MM.1S (cell line): Measurements from ENCODE around the gene MMS19.

Source experiments
- CTCF ChIP-seq: fragments of 300-600 bp; sonication (generic); IDR thresholded peaks from 2 replicates; pipeline ENCODE4 v1.5.1; 2016; ENCODE audit warnings: antibody characterized with exemption, low read length, mixed read lengths
- EZH2 ChIP-seq: fragments of 300-600 bp; sonication (generic); optimal IDR thresholded peaks from 2 replicates; pipeline ENCODE3; 2017; ENCODE audit warnings: low read depth, mild to moderate bottlenecking, antibody characterized with exemption, low read length, mixed read lengths

- TF ChIP-seq CTCF, result no peak
- no peak for TF ChIP-seq EZH2
Observed at GRCh38 chr10:97506199-97506991, 8.2 kb upstream of the MMS19 start.
